Measurements from ENCODE around the gene FSTL4. TPM values are rescaled to one million over a fixed set of nuclear protein-coding genes. Genes with fewer than 3 reads are reported as not detected.

The FSTL4 gene
- total RNA-seq, 3 donors from 2014 or later, result 0.42 to 1.7 (median 0.46) TPM

DNA sequence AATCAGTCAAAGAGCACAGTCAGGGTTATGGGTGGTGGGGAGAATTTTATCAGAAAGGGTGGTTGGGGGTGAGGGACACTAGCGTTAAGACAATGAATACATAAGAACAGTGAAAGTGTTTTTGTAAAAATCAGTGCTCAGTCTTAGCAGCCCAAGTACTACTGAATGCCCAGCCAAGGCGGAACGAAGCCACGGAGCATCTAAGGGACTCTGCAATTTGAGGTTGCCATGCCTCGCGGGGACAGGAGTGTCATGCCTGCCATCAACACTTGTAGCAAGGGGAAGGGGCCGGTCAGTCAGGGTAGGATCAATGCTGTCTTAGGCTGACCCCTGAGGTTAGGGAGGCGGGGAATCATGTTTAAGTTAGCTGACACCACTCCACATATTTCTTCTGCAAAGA is 13.3 kb downstream of the FSTL4 start:
- Mint-ChIP-seq H3K36me3 (ENCODE audit: insufficient read depth) (no peaks in the 10 kb centered on the region), H3K4me3 (no peak overlapping the region), H3K4me1 (ENCODE audit: low read depth) (no peaks in the 10 kb centered on the region), H3K27me3 (ENCODE audit: low read depth) (peaks cover 16% of the 10 kb centered on the region), H3K9me3 (no peaks in the 10 kb centered on the region)
- no peak for DNase-seq
- no peak for ATAC-seq

- no peak for DNase-seq
- no peaks in the 10 kb centered on the region for H3K36me3 Mint-ChIP-seq (ENCODE audit: insufficient read depth)
These were observed 16.3 kb downstream of the FSTL4 start for GRCh38 chr5:133596049-133596448.

DNA sequence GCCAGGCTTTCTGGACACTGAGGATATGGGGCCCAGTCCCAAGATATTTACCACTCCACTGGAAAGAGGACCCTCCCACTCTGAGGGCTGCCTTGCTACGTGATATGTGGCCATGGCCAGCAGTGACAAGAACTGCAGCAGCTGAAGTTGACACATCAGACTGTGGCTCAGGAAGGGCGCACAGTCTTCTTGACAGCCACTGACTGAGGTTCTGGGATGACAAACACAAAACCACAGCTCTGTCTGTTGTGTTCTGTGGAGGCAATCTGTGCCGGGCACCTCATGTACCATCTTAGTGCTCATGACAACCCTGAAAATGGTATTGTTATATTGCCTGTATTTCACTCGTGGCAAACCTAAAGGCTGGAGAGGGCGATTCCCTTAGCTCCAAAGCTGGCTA is 16.9 kb downstream of the FSTL4 start:
- Mint-ChIP-seq H3K9me3 (no peaks in the 10 kb centered on the region), H3K4me3 (no peak overlapping the region), H3K27me3 (ENCODE audit: low read depth) (peaks cover 12% of the 10 kb centered on the region), H3K36me3 (ENCODE audit: insufficient read depth) (no peaks in the 10 kb centered on the region), H3K4me1 (ENCODE audit: low read depth) (no peaks in the 10 kb centered on the region)
- no peak for ATAC-seq
- DNase-seq, result no peak

More at GRCh38 chr5:133596049-133596448, 16.3 kb downstream of the FSTL4 start:
- no peak for ATAC-seq
- Mint-ChIP-seq H3K9me3 (no peaks in the 10 kb centered on the region), H3K4me3 (no peak overlapping the region), H3K4me1 (ENCODE audit: low read depth) (no peaks in the 10 kb centered on the region), H3K27me3 (ENCODE audit: low read depth) (peaks cover 12% of the 10 kb centered on the region)

GRCh38 chr5:133589286-133589685 is 23.1 kb downstream of the FSTL4 start:
- H3K4me1 Mint-ChIP-seq (ENCODE audit: low read depth), result no peaks in the 10 kb centered on the region
- no peaks in the 10 kb centered on the region for H3K9me3 Mint-ChIP-seq
- peaks cover 4% of the 10 kb centered on the region for H3K27me3 Mint-ChIP-seq (ENCODE audit: low read depth)
- no peak for DNase-seq
- H3K4me3 Mint-ChIP-seq, result no peak overlapping the region
- no peaks in the 10 kb centered on the region for H3K36me3 Mint-ChIP-seq (ENCODE audit: insufficient read depth)
- no peak for ATAC-seq

DNA sequence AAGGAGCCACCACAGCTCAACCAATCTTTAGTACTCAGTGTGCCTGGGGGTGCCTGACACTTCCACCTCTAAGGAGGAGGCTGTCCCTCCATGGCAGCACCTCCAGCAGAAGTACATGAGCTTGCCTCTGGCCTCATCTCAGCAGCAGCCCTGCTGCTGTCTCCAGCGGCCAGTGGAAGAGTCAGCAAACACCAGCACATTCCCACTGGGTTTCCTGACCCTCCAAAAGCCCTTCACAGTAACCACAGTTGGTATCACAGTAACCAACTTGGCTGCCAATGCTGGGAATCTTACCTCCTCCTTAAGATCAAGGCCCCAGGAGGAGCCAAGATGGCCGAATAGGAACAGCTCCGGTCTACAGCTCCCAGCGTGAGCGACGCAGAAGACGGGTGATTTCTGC is 29.4 kb downstream of the FSTL4 start:
- no peaks in the 10 kb centered on the region for H3K36me3 Mint-ChIP-seq (ENCODE audit: insufficient read depth)
- peak overlapping the region; percentile 49 for H3K4me3 Mint-ChIP-seq
- DNase-seq (no peak), ATAC-seq (no peak)
- peaks cover 27% of the 10 kb centered on the region for H3K27me3 Mint-ChIP-seq (ENCODE audit: low read depth)
- H3K4me1 Mint-ChIP-seq (ENCODE audit: low read depth), result no peaks in the 10 kb centered on the region
- no peaks in the 10 kb centered on the region for H3K9me3 Mint-ChIP-seq

DNA sequence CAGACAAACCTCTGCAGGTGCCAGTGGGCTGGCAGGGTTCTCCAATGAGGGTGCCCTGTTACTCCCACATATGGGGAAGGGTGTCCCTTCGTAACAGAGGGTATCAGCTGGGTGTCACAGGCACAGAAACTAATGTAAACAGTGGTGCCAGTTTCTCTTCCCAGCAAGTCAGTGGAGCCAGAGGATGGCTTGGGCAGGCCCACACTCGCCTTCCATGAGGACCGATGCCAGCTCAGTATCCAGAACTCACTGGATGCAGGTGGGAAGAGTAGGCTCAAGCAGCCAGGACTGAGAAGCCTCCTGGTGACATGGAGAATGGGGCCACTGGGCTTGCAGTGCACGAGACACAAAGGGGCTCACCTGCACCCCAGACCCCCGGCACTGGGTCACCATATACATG is 30.4 kb downstream of the FSTL4 start:
- Mint-ChIP-seq H3K9me3 (no peaks in the 10 kb centered on the region), H3K4me1 (ENCODE audit: low read depth) (no peaks in the 10 kb centered on the region), H3K27me3 (ENCODE audit: low read depth) (peaks cover 27% of the 10 kb centered on the region), H3K4me3 (no peak overlapping the region), H3K36me3 (ENCODE audit: insufficient read depth) (no peaks in the 10 kb centered on the region)
- DNase-seq, result no peak
- no peak for ATAC-seq

DNA sequence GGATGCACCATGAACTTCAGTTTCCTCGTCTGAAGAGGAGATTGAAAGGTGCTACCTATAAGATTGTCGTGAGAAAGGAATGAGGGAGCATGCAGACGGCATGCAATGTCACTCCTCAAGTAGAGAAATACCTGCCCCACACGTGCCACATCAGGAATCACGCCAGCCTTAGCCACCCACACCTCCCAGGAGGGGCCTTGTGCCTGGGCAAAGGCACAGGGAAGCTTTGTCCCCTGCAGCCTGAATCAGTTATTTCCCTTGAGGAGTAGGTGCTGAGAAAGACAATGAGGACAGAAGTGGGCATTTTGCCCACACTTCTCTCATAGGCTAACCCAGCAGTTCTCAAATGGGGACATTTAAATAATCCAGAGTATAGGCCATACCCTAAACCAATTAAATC is 31.0 kb downstream of the FSTL4 start:
- H3K36me3 Mint-ChIP-seq (ENCODE audit: insufficient read depth), result no peaks in the 10 kb centered on the region
- no peak overlapping the region for H3K4me3 Mint-ChIP-seq
- ATAC-seq (no peak), DNase-seq (no peak)
- no peaks in the 10 kb centered on the region for H3K4me1 Mint-ChIP-seq (ENCODE audit: low read depth)
- no peaks in the 10 kb centered on the region for H3K9me3 Mint-ChIP-seq
- peaks cover 29% of the 10 kb centered on the region for H3K27me3 Mint-ChIP-seq (ENCODE audit: low read depth)

GRCh38 chr5:133580618-133581017 is 31.7 kb downstream of the FSTL4 start:
- DNase-seq (no peak), ATAC-seq (no peak)
- peaks cover 33% of the 10 kb centered on the region for H3K27me3 Mint-ChIP-seq (ENCODE audit: low read depth)
- H3K36me3 Mint-ChIP-seq (ENCODE audit: insufficient read depth), result no peaks in the 10 kb centered on the region
- no peaks in the 10 kb centered on the region for H3K4me1 Mint-ChIP-seq (ENCODE audit: low read depth)
- H3K4me3 Mint-ChIP-seq, result no peak overlapping the region
- no peaks in the 10 kb centered on the region for H3K9me3 Mint-ChIP-seq

DNA sequence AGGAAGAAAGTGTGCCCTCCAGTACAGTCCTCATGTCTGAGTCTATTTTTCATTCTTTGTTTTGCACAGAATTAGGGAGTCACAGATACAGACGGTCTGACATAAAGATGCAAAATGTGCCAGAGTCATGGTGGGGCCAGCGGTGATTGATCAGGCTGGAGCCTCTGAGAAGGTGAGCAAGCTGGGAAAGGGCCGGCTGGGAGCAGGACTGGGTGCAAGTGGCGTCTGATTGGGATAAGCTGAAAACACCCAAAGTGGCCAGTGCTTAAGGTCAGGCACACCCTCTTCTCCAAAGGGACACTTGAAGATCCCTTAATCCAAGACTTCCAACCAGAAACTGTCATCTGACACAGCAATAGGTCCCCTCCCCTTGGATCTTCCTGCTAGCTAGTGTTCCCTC is 32.6 kb downstream of the FSTL4 start:
- Mint-ChIP-seq H3K27me3 (ENCODE audit: low read depth) (peaks cover 33% of the 10 kb centered on the region), H3K4me1 (ENCODE audit: low read depth) (no peaks in the 10 kb centered on the region), H3K4me3 (no peak overlapping the region), H3K36me3 (ENCODE audit: insufficient read depth) (no peaks in the 10 kb centered on the region), H3K9me3 (no peaks in the 10 kb centered on the region)
- ATAC-seq, result no peak
- no peak for DNase-seq

DNA sequence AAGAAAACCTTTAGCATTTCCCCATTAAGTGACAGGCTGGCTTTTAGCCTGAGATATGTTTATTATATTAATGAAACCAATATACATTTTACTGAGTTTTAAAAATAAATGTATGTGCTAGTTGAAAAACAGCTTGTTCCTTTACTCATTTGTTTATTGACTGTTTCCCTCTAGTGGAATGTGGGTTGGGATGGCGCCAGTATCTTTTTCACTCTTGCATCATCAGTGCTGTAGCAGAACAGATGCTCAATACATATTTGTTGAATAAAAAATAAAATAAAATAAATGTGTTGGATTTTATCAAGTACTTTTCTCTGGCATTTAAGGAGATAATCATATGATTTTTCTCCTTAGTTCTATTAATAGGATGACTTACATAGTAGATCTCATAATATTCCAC is 43.0 kb downstream of the FSTL4 start:
- H3K36me3 Mint-ChIP-seq (ENCODE audit: insufficient read depth), result no peaks in the 10 kb centered on the region
- DNase-seq (no peak), ATAC-seq (no peak)
- peaks cover 28% of the 10 kb centered on the region for H3K27me3 Mint-ChIP-seq (ENCODE audit: low read depth)
- peaks cover 13% of the 10 kb centered on the region for H3K9me3 Mint-ChIP-seq
- H3K4me1 Mint-ChIP-seq (ENCODE audit: low read depth), result no peaks in the 10 kb centered on the region
- H3K4me3 Mint-ChIP-seq, result no peak overlapping the region

DNA sequence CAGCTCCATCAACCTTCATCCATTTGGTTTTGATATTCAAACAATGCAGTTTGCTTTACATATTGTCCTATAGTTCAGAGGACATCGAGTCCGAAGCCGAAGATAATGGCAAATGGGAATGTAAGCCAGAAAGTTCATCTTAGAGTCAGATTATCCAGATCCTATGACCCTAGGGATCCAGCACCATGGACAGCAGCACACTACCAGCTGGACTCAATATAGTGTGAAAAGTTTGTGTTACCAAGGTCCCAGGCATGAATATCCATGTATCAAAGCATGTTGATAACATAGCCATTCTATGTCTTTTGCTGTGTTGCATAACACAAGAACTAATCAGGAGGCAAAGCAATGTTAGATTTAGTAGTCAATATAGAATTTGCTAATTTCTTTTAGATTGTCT is 46.3 kb downstream of the FSTL4 start:
- H3K27me3 Mint-ChIP-seq (ENCODE audit: low read depth), result peaks cover 31% of the 10 kb centered on the region
- no peaks in the 10 kb centered on the region for H3K4me1 Mint-ChIP-seq (ENCODE audit: low read depth)
- DNase-seq, result no peak
- no peak overlapping the region for H3K4me3 Mint-ChIP-seq
- no peaks in the 10 kb centered on the region for H3K9me3 Mint-ChIP-seq
- ATAC-seq, result no peak
- no peaks in the 10 kb centered on the region for H3K36me3 Mint-ChIP-seq (ENCODE audit: insufficient read depth)

GRCh38 chr5:133564921-133565565 is 47.3 kb downstream of the FSTL4 start:
- H3K27me3 Mint-ChIP-seq (ENCODE audit: low read depth), result peaks cover 27% of the 10 kb centered on the region
- peak in 1 of 2 donors; percentile 34 for ATAC-seq
- no peak for DNase-seq

DNA sequence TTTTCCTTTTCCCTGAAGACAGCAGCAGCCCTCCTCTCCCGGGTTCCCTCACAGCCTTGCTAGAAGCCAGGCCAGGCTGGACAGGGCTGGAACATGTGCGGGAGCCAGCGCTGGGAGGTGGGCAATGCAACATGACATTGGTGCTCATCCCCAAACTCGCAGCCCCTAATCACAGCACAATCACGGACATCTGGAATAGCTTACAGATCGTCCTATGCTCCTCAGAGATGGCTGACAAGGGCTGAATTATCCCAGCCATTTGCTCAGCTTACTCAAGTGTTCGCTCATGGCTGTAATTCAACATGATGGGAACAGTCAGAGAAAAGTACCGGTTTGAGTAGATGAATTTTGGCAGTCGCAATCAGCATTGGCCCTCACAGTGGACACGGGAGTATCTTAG is 49.8 kb downstream of the FSTL4 start:
- DNase-seq (no peak), ATAC-seq (no peak)
- H3K36me3 Mint-ChIP-seq (ENCODE audit: insufficient read depth), result no peaks in the 10 kb centered on the region
- H3K4me3 Mint-ChIP-seq, result no peak overlapping the region
- H3K4me1 Mint-ChIP-seq (ENCODE audit: low read depth), result no peaks in the 10 kb centered on the region
- no peaks in the 10 kb centered on the region for H3K9me3 Mint-ChIP-seq
- peaks cover 28% of the 10 kb centered on the region for H3K27me3 Mint-ChIP-seq (ENCODE audit: low read depth)

More at GRCh38 chr5:133564921-133565565, 47.3 kb downstream of the FSTL4 start:
- H3K9me3 Mint-ChIP-seq, result no peaks in the 10 kb centered on the region
- no peaks in the 10 kb centered on the region for H3K4me1 Mint-ChIP-seq (ENCODE audit: low read depth)
- H3K4me3 Mint-ChIP-seq, result no peak overlapping the region
- H3K36me3 Mint-ChIP-seq (ENCODE audit: insufficient read depth), result no peaks in the 10 kb centered on the region

DNA sequence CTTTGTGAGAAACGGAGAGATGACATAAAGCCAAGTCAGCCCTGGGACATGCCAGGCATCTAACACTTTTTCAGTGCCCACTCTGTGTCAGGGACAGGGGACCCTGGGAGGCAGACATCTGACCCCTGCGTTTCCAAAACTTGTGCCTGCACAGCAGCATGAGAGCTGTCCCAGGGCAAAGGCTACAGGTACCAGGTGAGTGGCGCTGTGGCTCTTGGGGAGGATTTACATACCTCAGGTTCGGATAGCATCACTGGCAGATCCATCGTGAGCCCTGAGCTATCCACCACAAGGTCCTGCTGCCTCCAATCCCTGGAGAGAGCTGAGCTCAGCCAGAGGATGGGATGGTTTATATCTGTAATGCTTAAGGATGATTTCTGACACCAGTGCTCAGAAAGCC is 52.4 kb downstream of the FSTL4 start:
- no peaks in the 10 kb centered on the region for H3K36me3 Mint-ChIP-seq (ENCODE audit: insufficient read depth)
- DNase-seq (no peak), ATAC-seq (no peak)
- peaks cover 22% of the 10 kb centered on the region for H3K27me3 Mint-ChIP-seq (ENCODE audit: low read depth)
- H3K9me3 Mint-ChIP-seq, result no peaks in the 10 kb centered on the region
- H3K4me1 Mint-ChIP-seq (ENCODE audit: low read depth), result no peaks in the 10 kb centered on the region
- no peak overlapping the region for H3K4me3 Mint-ChIP-seq

DNA sequence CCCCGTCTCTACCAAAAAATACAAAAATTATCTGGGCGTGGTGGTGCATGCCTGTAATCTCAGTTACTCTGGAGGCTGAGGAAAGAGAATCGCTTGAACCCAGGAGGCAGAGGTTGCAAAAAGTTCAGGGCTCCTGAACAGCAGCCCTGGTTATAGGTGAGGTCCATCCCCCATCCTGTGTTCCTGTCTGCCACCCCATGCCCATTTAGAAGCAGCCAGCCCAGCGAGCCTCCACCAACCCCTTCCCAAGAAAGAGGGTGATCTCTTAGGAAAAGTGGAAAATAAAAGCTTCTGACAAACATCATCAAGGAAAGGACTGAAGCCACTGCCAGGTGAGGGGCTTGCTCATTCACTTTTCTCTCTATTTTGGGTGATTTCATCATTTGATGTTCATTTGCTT is 55.8 kb downstream of the FSTL4 start:
- Mint-ChIP-seq H3K4me3 (no peak overlapping the region), H3K4me1 (ENCODE audit: low read depth) (peaks cover 2% of the 10 kb centered on the region), H3K36me3 (ENCODE audit: insufficient read depth) (no peaks in the 10 kb centered on the region), H3K27me3 (ENCODE audit: low read depth) (peaks cover 19% of the 10 kb centered on the region), H3K9me3 (no peaks in the 10 kb centered on the region)
- no peak for ATAC-seq
- no peak for DNase-seq

DNA sequence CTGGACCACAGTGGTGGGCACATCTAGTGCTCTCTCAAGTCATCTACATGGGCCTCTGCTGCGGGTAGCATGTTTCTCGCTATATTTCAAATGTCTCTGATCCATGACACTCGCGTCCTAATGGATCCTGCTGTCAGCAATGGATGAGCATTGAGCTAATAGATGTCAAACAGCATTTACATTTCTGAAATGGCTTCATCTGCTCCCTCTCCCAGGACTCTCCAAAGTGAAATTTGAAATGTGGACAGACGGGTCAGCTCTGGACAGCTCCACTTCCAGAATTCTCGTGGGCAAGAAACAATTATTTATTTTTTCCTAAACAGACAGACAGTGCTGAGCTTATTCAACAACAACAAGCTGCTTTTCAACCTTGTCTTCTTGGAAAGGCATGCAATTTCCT is 58.1 kb downstream of the FSTL4 start:
- ATAC-seq (no peak), DNase-seq (no peak)
- peaks cover 21% of the 10 kb centered on the region for H3K27me3 Mint-ChIP-seq (ENCODE audit: low read depth)
- H3K36me3 Mint-ChIP-seq (ENCODE audit: insufficient read depth), result no peaks in the 10 kb centered on the region
- no peaks in the 10 kb centered on the region for H3K9me3 Mint-ChIP-seq
- peaks cover 2% of the 10 kb centered on the region for H3K4me1 Mint-ChIP-seq (ENCODE audit: low read depth)
- no peak overlapping the region for H3K4me3 Mint-ChIP-seq

Measured in activated T-cell treated with anti-CD3 and anti-CD28 coated beads, Interleukin-2, amount 50 U/mL, for 4 hours (primary cell).